T-helper 1 cell (primary cell): ENCODE data around the gene ADRA2C.

ENCODE experiments used
- DNase-seq, 5 donors: peaks; one replicate each; pipeline ENCODE4 v3.0.0-alpha.2; 2012 to 2020

ADRA2C gene

DNA sequence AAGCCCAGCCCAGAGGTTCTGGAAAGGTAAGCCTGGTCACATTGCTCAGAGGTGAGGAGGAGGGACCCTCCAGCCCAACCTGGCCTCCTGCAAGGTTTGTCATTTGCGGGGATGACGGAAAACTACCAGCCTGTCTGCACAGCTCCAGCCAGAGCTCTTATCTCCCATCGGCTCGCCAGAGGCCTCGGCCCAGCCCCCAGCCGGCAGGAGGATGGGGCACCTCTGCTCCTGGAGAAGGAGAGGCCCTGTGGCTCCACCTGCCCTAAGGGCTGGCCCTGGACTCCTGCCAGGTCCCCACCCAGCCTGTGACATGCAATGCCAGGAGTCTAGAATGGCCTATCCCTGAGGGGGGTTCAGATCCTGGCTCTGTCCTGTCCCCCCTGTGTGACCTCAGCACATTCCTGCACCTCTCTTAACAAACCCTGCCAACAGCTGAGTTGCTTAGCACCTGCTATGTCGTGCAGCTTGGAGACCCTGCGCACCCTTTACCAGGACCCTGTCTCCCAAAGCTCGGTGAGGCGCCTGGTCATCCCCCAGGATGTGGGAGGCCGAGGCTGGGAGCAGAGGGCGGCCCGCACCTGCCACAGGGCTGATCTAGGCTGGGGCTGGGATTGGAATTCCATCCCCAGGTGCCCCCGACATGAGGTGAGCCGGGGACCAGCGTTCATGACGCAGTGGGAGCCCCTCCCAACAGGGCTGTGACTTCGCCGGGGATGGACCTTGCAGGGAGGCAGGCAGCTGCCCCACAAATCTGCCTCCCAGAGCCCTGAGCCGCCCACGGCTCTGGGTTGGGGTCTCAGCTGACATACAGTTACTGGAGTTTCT, 14.4 kb downstream of the ADRA2C start:
- DNase-seq: no peak

DNA sequence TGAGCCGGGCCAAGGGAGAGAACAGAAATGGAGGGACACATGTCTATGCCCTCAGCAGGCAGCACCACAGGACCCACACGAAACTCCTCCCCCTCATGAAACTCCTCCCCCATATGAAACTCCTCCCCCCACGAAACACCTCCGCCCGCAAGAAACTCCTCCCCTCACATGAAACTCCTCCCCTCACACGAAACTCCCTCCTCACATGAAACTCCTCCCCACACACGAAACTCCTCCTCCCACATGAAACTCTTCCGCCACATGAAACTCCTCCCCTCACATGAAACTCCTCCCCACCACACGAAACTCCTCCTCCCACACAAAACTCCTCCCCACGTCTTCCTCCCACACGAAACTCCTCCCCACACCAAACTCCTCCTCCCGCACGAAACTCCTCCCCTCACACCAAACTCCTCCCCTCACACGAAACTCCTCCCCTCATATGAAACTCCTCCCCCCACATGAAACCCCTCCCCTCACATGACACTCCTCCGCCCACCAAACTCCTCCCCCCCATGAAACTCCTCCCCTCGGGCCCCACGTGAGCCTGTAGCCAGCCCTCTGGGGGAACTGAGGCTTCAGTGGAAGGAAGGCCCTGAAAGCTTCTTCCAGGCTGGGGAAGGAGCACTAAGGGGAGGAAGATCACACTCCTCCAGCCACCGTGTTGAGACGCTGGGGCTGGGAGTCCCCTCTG, 15.2 kb downstream of the ADRA2C start:
- no peak for DNase-seq

DNA sequence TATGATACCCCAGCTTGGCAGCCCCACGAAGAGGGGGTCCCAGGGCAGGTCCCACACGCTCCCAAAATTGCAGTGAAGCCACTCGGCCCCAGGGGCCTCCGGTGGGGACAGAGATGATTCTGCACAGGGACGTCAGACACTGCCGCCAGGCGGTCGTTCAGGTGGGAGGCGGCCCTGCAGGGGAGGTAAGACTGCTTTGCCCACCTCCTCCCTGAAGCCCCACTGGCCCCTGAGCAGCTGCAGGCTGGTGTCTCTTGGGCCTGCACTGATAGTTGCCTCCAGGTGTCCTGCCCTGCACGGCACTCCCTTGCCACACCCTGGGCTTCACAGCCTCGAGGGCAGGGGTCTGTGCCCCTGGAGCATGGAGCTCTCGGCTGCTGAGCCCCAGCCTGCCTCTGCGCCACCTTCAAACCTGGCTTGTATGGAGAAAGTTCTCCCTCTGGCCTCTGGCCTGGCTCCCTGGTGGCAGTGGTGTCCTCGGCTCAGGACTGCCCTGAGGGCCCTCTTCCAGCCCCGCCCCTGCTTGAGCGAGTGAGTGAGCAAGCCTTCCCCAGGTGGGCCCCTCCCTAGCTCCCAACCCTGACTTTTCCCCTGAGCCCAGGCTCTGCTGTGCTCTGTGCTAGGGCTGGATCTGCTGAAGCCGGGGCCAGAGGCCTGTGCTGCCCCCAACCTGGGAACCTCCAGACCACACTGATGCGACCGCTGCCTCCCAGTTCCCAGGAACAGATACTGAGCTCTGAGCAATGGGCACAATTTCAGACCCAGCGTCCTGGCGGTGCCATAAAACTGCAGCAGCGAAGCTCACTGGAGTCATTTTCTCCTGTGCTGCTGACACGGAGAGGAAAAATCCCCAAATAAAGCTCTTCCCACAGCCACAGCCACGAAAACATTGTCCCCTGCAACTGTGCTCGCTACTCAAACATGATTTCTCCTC, 16.1 kb downstream of the ADRA2C start:
- DNase-seq: no peak

DNA sequence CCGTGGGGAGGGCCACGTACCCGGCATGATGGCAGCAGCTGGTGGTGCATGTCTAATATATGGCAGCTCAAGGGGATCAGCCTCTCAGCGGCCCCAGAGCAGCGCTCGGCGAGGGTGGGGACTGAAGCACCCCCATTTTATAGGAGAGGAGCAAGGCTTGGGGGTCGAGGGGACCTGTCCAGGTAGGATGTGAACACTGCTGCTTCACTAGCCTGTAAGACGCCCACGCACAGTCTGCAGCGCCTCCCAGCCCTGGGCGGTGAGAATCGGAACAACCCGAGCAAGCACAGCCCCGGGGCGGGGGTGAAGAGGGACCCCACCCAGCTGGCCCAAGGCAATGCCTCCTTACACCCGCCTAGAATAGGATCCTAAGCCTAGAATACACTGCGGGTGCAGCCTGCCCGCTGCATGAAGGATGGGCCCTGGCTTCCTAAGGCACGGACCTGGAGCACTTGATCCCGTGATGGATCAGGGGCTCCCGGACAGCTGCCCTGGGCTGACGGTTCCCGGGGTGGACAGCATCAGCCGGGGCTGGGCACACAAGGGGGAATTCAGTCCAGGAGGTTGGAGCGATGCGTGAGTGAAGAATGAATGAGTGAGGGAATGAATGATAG, 17.6 kb downstream of the ADRA2C start:
- no peak for DNase-seq

DNA sequence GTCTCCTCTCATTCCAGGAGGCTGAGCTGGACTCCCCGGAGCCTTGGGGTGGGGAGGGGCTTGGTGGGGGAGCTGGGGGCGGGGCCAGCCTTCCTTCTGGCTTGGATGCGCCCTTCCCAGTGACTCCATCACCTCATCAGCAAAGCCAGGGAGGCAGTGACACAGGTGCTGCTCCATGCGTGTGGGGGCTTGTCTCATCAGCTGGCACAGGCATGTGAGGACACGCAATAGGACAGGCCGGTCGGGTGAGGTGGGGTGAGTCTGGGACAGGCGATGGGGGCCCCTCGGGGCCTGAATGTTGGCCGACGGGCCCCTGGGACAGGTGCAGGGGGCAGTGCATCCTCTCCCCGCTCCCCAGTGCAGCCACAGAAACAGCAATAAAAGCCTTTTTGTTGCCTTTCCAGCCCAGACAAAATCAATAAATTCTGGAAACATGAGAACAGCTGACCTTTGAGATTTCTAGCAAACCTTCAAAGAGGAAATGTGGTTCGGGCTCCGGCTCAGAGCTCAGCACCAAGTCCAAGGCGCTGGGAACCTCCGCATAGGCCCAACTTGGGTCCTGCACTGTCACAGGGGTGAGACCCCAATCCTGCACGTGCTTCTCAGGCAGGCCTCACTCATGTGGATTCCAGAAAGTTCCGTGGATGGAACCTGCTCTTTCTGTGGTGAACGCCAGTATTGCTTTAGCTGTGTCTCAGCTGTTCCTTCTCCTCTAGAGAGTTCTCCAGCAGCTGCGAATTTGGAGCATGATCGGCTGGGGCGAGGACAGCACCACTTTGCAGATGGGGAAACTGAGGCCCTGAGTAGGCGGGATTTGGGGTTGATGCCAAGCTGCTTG, 18.5 kb downstream of the ADRA2C start:
- DNase-seq: no peak

DNA sequence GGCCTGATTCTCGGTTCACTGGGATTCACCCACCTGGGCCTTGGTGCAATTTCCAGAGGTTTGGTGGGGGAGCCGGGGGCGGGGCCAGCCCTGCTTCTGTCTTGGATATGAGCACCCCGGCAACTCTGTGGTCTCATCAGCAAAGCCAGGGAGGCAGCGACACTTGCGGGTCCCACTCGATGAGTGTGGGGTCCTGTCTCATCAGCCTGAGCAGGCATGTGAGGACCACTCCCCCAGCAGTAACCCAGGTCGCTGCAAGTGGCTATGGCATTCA, 19.0 kb downstream of the ADRA2C start:
- no peak for DNase-seq

- no peak for DNase-seq
These were observed 20.1 kb downstream of the ADRA2C start for GRCh38 chr4:3786196-3786869.

DNA sequence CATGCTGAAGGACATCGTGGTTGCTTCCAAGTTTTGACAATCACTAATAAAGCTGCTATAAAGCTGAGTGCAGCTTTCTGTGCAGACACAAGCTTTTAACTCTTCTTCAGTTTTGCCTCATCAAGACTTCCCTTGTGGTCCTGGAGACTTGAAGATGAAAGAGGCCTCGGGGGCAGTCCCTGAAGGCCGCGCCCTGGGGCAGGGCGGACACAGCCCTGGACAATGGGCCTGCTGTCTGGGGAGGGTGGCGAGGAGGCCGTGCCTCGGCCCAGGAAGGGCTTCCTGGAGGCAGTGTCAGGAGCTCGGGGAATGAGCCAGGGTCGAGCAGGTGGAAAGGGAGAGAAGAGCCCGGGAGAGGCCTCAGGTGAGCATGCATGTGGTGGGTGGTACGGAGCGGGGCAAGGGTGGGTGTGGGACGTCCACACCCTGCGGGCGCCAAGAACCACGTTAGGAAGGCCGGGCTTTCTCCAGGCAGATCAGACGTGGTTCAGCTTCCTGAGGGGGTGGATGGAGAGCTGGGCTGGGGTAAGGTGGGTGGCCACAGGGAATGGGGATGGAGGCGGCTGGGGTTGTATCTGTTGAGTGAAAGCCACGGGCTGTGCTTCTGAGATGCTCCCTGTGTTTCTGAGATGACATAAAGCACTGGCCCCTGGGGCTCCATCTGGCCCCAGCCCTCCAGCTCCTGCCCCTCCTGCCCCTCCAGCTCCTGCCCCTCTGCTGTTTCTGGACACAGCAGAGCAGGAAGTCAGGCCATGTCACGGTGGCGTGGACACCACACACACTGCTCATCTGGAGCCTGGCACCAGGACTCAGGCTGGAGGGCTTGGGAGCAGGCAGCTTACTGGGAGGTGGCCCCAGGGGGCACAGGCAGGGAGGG, 21.5 kb downstream of the ADRA2C start:
- no peak for DNase-seq

DNA sequence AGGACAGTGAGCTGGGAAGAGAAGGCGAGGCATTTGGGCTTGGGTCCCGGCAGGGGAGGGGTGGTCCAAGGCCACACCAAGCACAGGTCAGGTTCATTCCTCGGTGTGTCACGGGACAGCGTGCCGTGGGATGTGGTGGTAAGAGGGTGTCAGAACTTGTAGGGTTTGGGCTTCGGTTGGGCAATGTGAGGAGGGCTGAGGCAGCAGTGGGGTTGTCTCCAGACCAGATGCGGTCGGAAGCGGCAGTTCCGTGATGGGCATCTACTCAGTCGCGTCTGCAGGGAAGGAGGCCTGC, 22.1 kb downstream of the ADRA2C start:
- DNase-seq: no peak

GRCh38 chr4:3789587-3789986, 23.4 kb downstream of the ADRA2C start:
- DNase-seq: no peak

GRCh38 chr4:3790006-3790561, 23.9 kb downstream of the ADRA2C start:
- DNase-seq: no peak

- DNase-seq: no peak
These were observed 25.1 kb downstream of the ADRA2C start for GRCh38 chr4:3791256-3791655.

GRCh38 chr4:3791910-3792542, 25.8 kb downstream of the ADRA2C start:
- DNase-seq: no peak

GRCh38 chr4:3792813-3793212, 26.6 kb downstream of the ADRA2C start:
- no peak for DNase-seq

DNA sequence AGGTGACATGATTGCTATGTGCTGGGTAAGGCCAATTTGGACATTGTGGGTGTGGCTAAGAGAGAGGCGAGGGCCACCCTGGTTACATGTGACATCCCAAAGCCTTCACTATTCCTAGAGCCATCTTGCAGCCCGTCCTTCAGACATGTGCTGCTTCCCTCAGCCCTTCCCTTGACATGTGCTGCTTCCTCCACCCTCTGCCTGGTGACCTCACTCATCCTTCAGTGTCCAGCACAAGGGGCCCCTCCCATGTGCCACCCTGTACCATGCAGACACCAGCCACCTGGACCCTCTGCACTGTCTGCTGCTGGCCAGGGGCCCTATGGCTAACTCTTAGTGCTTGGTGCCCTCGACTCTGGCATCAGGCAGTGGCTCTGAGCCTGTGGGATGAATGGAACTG, 27.4 kb downstream of the ADRA2C start:
- DNase-seq: no peak

DNA sequence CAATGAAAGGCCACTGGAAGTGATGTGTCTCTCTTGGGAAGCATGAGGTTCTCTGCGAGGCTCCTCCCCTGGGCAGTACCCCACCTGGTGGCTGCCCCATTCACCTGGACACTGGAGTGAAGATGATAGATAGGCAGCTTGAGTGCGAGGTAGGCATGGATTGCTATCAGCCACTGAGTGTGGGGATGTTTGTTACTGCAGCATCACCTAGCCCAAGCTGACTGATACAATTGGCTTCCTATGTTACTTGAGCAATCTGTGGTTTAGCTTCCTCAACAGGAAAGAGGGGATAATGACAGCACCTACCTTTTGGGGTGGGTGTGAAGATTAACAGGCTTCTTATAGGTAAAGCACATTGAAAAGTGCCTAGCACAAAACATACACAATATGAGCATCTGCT, 30.8 kb downstream of the ADRA2C start:
- no peak for DNase-seq

DNA sequence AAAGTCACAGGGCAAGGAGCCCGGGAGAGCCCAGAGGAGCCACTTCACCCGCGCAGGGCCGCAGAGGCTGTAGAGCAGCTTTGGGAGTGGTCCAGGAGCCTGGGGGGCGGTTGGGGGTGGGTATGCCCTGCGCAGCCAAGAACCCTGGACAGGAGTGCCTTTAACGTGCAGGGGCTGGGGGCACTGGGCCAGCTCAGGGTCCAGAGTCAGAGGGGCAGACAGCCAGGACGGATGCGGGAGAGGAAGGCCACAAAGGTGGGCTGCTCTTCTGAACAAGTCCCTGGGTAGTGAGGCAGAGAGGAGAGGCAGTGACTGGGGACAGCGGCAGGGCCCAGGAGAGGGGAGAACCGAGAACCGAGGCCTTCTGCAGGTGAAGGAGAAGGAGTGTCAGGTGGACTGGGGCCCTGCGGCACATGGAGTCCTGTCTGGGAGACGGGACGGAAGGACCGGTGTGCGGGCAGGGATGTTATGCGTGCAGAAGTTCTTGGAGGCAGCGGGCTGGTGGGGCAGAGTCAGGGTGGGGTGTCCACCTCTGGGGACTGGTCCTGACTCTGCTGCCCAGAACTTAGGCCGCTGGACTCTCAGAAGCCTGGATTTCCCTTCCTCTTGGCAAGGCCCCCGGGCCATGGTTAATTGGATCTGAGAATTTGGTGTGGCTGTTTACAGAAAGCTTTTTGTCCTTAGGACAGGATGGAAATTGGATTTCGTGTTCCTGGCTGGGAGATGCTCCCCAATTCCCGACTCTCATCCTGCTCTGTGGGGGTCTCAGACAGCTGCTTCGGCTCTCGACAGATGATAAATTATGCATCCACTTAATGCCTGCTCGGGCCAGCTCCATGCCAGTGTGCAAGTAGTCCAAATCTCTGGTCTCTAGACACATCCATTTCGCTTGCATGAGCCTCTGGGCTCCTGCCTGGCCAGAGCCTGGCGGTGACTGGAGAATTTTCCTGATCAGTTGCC, 31.9 kb downstream of the ADRA2C start:
- DNase-seq: no peak

DNA sequence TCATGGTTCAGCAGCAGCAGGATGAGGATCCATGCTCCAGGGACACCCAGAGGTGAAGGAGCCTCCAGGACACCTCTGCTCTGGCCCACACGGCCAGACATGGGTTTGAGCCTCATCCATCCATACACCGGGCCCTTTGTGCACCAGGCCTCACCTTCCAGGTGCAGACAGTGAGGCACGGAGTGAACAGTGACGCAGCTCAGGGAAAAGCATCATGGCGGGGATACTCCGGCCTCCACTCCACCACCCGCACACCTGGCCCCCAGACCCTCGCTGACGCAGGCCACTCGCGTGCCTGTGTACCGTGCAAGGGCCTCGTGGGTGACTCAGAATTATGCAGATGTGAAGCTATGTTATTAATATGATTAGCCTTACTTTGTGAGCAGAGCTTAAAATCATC, 33.3 kb downstream of the ADRA2C start:
- DNase-seq: no peak

- DNase-seq: no peak
These were observed 34.2 kb downstream of the ADRA2C start for GRCh38 chr4:3800351-3800750.
